HG02852 (cell line): ENCODE measurements around the gene APOE.
"Not testable (repeated sequence)": the region's sequence is repeated elsewhere in the genome, so short reads cannot be mapped to it uniquely, and the experiment has no call there.

Experiments
- ATAC-seq: cut with Tn5 transposase; IDR thresholded peaks from one replicate; pipeline ENCODE4 v1.9.1; 2021; ENCODE audit warnings: mild to moderate bottlenecking, moderate library complexity; ENCODE audit not compliant: unreplicated experiment

Gene APOE

GRCh38 chr19:44905437-44906160, at the start of gene APOE:
Gene APOE, plus strand, starts transcription at chr19:44905796. Its CDS starts 829 bp downstream, at chr19:44906625.
- no peak for ATAC-seq

GRCh38 chr19:44856421-44857083, 49.0 kb upstream of the APOE start:
- no peak for ATAC-seq

- ATAC-seq: no peak
Measured at GRCh38 chr19:44857837-44858236, 47.8 kb upstream of the APOE start.

GRCh38 chr19:44861576-44861975, 44.0 kb upstream of the APOE start:
- not testable (repeated sequence) for ATAC-seq

GRCh38 chr19:44863990-44864389, 41.6 kb upstream of the APOE start:
- no peak for ATAC-seq

GRCh38 chr19:44865196-44865767, 40.3 kb upstream of the APOE start:
- ATAC-seq: no peak

GRCh38 chr19:44866664-44867063, 38.9 kb upstream of the APOE start:
- ATAC-seq: no peak

- no peak for ATAC-seq
Measured at GRCh38 chr19:44867578-44867977, 38.0 kb upstream of the APOE start.

- ATAC-seq: no peak
Measured at GRCh38 chr19:44869733-44870470, 35.7 kb upstream of the APOE start.

GRCh38 chr19:44871809-44872208, 33.8 kb upstream of the APOE start:
- ATAC-seq: no peak

- ATAC-seq: no peak
Measured at GRCh38 chr19:44872661-44873060, 32.9 kb upstream of the APOE start.

GRCh38 chr19:44874317-44874716, 31.3 kb upstream of the APOE start:
- no peak for ATAC-seq

- ATAC-seq: no peak
Measured at GRCh38 chr19:44875666-44876451, 29.7 kb upstream of the APOE start.

- ATAC-seq: no peak
Measured at GRCh38 chr19:44876930-44877535, 28.6 kb upstream of the APOE start.

GRCh38 chr19:44878120-44878865, 27.3 kb upstream of the APOE start:
- ATAC-seq: no peak

GRCh38 chr19:44879309-44880065, 26.1 kb upstream of the APOE start:
- ATAC-seq: no peak

- ATAC-seq: no peak
Measured at GRCh38 chr19:44882063-44882462, 23.5 kb upstream of the APOE start.

GRCh38 chr19:44882619-44883397, 22.8 kb upstream of the APOE start:
- not testable (repeated sequence) for ATAC-seq
